Mammary epithelial cell (primary cell): ENCODE measurements around the gene C1orf35.

Experiments used
- EZH2 ChIP-seq: IDR thresholded peaks from 2 replicates; pipeline ENCODE4 v1.6.1; 2012; ENCODE audit warnings: low read length, inconsistent platforms, borderline replicate concordance
- TF ChIP-seq, protein P1 (sequence below), 2 donors: IDR thresholded peaks in 1 of 2; conservative IDR thresholded peaks in 1 of 2; 2 replicates each; pipeline ENCODE4 v1.5.1; 2011 to 2012; ENCODE audit warnings: inconsistent platforms in 2 of 2, low read length in 2 of 2, mild to moderate bottlenecking in 2 of 2, control low read depth in 1 of 2, low read depth in 1 of 2; ENCODE audit not compliant: insufficient read depth in 1 of 2; ENCODE audit errors: extremely low read depth in 1 of 2

DNA sequence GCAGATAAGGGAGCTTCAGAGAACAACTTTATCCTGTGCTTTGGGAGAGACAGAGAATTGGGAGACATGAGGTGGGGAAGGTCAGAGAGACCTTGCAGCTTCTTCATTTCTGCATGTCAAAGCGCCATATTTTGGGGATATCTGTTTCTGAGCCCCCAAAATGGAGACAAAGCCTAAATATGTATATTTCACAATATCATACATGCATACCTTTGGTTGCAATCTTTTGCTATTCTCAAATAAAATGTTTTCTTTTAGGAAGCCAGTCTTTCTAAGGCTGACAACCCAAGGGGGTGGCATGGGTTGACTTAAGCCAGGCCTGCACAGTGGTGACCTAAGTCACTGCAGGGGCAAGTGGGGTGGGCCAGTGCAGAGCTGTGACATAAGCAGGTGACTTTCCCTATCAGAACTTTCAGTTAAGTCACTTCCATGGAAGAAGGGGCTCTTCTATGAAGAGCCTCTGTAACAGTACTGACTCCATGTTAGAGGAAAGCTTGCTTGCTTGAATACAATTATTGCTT lies 19.9 kb upstream of the C1orf35 start:
- TF ChIP-seq, protein P1, sequence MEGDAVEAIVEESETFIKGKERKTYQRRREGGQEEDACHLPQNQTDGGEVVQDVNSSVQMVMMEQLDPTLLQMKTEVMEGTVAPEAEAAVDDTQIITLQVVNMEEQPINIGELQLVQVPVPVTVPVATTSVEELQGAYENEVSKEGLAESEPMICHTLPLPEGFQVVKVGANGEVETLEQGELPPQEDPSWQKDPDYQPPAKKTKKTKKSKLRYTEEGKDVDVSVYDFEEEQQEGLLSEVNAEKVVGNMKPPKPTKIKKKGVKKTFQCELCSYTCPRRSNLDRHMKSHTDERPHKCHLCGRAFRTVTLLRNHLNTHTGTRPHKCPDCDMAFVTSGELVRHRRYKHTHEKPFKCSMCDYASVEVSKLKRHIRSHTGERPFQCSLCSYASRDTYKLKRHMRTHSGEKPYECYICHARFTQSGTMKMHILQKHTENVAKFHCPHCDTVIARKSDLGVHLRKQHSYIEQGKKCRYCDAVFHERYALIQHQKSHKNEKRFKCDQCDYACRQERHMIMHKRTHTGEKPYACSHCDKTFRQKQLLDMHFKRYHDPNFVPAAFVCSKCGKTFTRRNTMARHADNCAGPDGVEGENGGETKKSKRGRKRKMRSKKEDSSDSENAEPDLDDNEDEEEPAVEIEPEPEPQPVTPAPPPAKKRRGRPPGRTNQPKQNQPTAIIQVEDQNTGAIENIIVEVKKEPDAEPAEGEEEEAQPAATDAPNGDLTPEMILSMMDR (conservative IDR thresholded peaks at IDR 0.05 in 1 of 2, IDR thresholded peaks at IDR 0.05 in 1 of 2; ENCODE audit: extremely low read depth in 1 of 2, insufficient read depth in 1 of 2, low read depth in 1 of 2, low read length in 2 of 2): no peak
- TF ChIP-seq EZH2: no peak
